Testis (tissue), 2 donors: ENCODE results near the gene EIF4G2.

Experiments used
- POLR2A ChIP-seq: fragments of 450-650 bp; IDR thresholded peaks from one replicate; pipeline ENCODE4 v1.6.1; 2017; ENCODE audit warnings: antibody characterized with exemption, mild to moderate bottlenecking, moderate library complexity
- TF ChIP-seq, protein P1 (sequence below), 3 experiments: fragments of 450-650 bp in 2 of 3; fragments of 200-600 bp in 1 of 3; sonication (generic) in 1 of 3; IDR thresholded peaks; one replicate each; pipeline ENCODE4 v1.5.1; 2016 to 2019; ENCODE audit warnings: antibody characterized with exemption in 3 of 3, mild to moderate bottlenecking in 2 of 3, moderate library complexity in 1 of 3

GRCh38 chr11:10764412-10764811, 44.3 kb downstream of the EIF4G2 start:
- TF ChIP-seq, protein P1, sequence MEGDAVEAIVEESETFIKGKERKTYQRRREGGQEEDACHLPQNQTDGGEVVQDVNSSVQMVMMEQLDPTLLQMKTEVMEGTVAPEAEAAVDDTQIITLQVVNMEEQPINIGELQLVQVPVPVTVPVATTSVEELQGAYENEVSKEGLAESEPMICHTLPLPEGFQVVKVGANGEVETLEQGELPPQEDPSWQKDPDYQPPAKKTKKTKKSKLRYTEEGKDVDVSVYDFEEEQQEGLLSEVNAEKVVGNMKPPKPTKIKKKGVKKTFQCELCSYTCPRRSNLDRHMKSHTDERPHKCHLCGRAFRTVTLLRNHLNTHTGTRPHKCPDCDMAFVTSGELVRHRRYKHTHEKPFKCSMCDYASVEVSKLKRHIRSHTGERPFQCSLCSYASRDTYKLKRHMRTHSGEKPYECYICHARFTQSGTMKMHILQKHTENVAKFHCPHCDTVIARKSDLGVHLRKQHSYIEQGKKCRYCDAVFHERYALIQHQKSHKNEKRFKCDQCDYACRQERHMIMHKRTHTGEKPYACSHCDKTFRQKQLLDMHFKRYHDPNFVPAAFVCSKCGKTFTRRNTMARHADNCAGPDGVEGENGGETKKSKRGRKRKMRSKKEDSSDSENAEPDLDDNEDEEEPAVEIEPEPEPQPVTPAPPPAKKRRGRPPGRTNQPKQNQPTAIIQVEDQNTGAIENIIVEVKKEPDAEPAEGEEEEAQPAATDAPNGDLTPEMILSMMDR (IDR thresholded peaks at IDR 0.05) = no peak
- TF ChIP-seq POLR2A = no peak
